ENCODE measurements around the gene UBA52.
"Not testable (repeated sequence)": the region's sequence is repeated elsewhere in the genome, so short reads cannot be mapped to it uniquely, and the experiment has no call there.

The UBA52 gene

GRCh38 chr19:18593367-18594095 is 21.9 kb downstream of the UBA52 start:
- no peak for DNase-seq

- peak; percentile 81 for DNase-seq
These were observed 22.6 kb downstream of the UBA52 start for GRCh38 chr19:18594096-18594823.

- DNase-seq, result no peak
These were observed 23.2 kb downstream of the UBA52 start for GRCh38 chr19:18594824-18595373.

- no peak for DNase-seq
These were observed 23.8 kb downstream of the UBA52 start for GRCh38 chr19:18595475-18595874.

- no peak for DNase-seq
These were observed 25.1 kb downstream of the UBA52 start for GRCh38 chr19:18596752-18597157.

- no peak for DNase-seq
These were observed 26.4 kb downstream of the UBA52 start for GRCh38 chr19:18597809-18598660.

GRCh38 chr19:18599485-18599884 is 27.8 kb downstream of the UBA52 start:
- no peak for DNase-seq

- not testable (repeated sequence) for DNase-seq
These were observed 29.2 kb downstream of the UBA52 start for GRCh38 chr19:18600692-18601397.

GRCh38 chr19:18601875-18602274 is 30.2 kb downstream of the UBA52 start:
- no peak for DNase-seq

- no peak for DNase-seq
These were observed 31.7 kb downstream of the UBA52 start for GRCh38 chr19:18603255-18603957.

- no peak for DNase-seq
These were observed 32.5 kb downstream of the UBA52 start for GRCh38 chr19:18603958-18604819.

GRCh38 chr19:18604820-18605159 is 33.1 kb downstream of the UBA52 start:
- DNase-seq, result no peak

- no peak for DNase-seq
These were observed 33.5 kb downstream of the UBA52 start for GRCh38 chr19:18605196-18605545.

GRCh38 chr19:18605546-18606280 is 34.1 kb downstream of the UBA52 start:
- DNase-seq, result no peak

- no peak for DNase-seq
These were observed 34.9 kb downstream of the UBA52 start, which contains the start of gene CRLF1 for GRCh38 chr19:18606281-18607225. TSS of gene CRLF1 (minus strand) at chr19:18606799. CDS start at chr19:18606656, 143 bp downstream.

- peak; percentile 49 for DNase-seq
These were observed 35.8 kb downstream of the UBA52 start for GRCh38 chr19:18607226-18608101.

GRCh38 chr19:18608102-18608804 is 36.6 kb downstream of the UBA52 start:
- DNase-seq, result no peak
